Mesenchymal stem cell (in vitro differentiated cells and primary cell): Measurements from ENCODE around the gene ZCCHC7.
"Not testable (repeated sequence)": the region's sequence is repeated elsewhere in the genome, so short reads cannot be mapped to it uniquely, and the experiment has no call there.

ENCODE experiments used
- DNase-seq: peaks from one replicate; pipeline ENCODE4 v3.0.0-alpha.2; 2013
- H2AFZ ChIP-seq: one replicate; pipeline ENCODE4 v1.6.1; 2013; ENCODE audit warnings: low read depth, mild to moderate bottlenecking, control low read depth, inconsistent platforms, low read length, moderate library complexity
- H2AK5ac ChIP-seq: 2 replicates; pipeline ENCODE4 v1.6.1; 2013; ENCODE audit warnings: low read length, moderate library complexity, mild to moderate bottlenecking, inconsistent platforms; ENCODE audit not compliant: severe bottlenecking
- H2BK120ac ChIP-seq: one replicate; pipeline ENCODE4 v1.6.1; 2013; ENCODE audit warnings: low read depth, mild to moderate bottlenecking, inconsistent platforms, low read length, moderate library complexity
- H2BK12ac ChIP-seq, 2 experiments: one replicate each; pipeline ENCODE4 v1.6.1; 2013; ENCODE audit warnings: inconsistent platforms in 2 of 2, low read length in 2 of 2, mild to moderate bottlenecking in 2 of 2, moderate library complexity in 2 of 2, control low read depth in 1 of 2
- H2BK15ac ChIP-seq: one replicate; pipeline ENCODE4 v1.6.1; 2013; ENCODE audit warnings: mild to moderate bottlenecking, low read depth, inconsistent platforms; ENCODE audit not compliant: poor library complexity, severe bottlenecking
- H2BK5ac ChIP-seq: 2 replicates; pipeline ENCODE4 v1.6.1; 2013; ENCODE audit warnings: low read depth, mild to moderate bottlenecking, low read length, control low read depth, inconsistent platforms; ENCODE audit not compliant: poor library complexity, severe bottlenecking
- H3K14ac ChIP-seq, 2 experiments: one replicate each; pipeline ENCODE4 v1.6.1; 2013; ENCODE audit warnings: inconsistent platforms in 2 of 2, low read length in 2 of 2, control low read depth in 1 of 2, mild to moderate bottlenecking in 1 of 2, moderate library complexity in 1 of 2
- H3K18ac ChIP-seq, 2 experiments: one replicate each; pipeline ENCODE4 v1.6.1; 2013; ENCODE audit warnings: inconsistent platforms in 2 of 2, low read length in 2 of 2, control low read depth in 1 of 2, low read depth in 1 of 2, mild to moderate bottlenecking in 1 of 2
- H3K23ac ChIP-seq, 2 experiments: one replicate each; pipeline ENCODE4 v1.6.1; 2013; ENCODE audit warnings: inconsistent platforms in 2 of 2, low read length in 2 of 2, mild to moderate bottlenecking in 2 of 2, moderate library complexity in 2 of 2, control low read depth in 1 of 2
- H3K27ac ChIP-seq: 2 replicates; pipeline ENCODE4 v1.5.1; 2013; ENCODE audit warnings: mild to moderate bottlenecking, moderate library complexity, low read length, control low read depth, inconsistent platforms; ENCODE audit not compliant: poor library complexity, severe bottlenecking
- H3K27me3 ChIP-seq, 2 experiments: 2 replicates each; pipeline versions ENCODE4 v1.6.1 to v1.7.0; 2013; ENCODE audit warnings: low read length in 2 of 2, mild to moderate bottlenecking in 2 of 2, moderate library complexity in 2 of 2, control low read depth in 1 of 2, inconsistent platforms in 1 of 2; ENCODE audit not compliant: control insufficient read depth in 1 of 2, insufficient read depth in 1 of 2
- H3K36me3 ChIP-seq, 2 experiments: 2 replicates each; pipeline versions ENCODE4 v1.6.1 to v1.7.0; 2013; ENCODE audit warnings: low read length in 2 of 2, control low read depth in 1 of 2, inconsistent platforms in 1 of 2, low read depth in 1 of 2, mild to moderate bottlenecking in 1 of 2; ENCODE audit not compliant: insufficient read depth in 2 of 2, control insufficient read depth in 1 of 2
- H3K4ac ChIP-seq, 2 experiments: one replicate each; pipeline ENCODE4 v1.6.1; 2013; ENCODE audit warnings: inconsistent platforms in 2 of 2, low read length in 2 of 2, mild to moderate bottlenecking in 2 of 2, moderate library complexity in 2 of 2, control low read depth in 1 of 2, low read depth in 1 of 2
- H3K4me1 ChIP-seq: 2 replicates; pipeline ENCODE4 v1.6.1; 2013; ENCODE audit warnings: low read depth, low read length, control low read depth; ENCODE audit not compliant: control insufficient read depth, insufficient read depth
- H3K4me2 ChIP-seq: 2 replicates; pipeline ENCODE4 v1.6.1; 2013; ENCODE audit warnings: low read length, mild to moderate bottlenecking, inconsistent platforms; ENCODE audit not compliant: poor library complexity, severe bottlenecking
- H3K4me3 ChIP-seq, 2 experiments: 2 replicates each; pipeline versions ENCODE4 v1.5.1 to v1.7.0; 2013; ENCODE audit warnings: low read length in 2 of 2, mild to moderate bottlenecking in 2 of 2, control low read depth in 1 of 2, low read depth in 1 of 2; ENCODE audit not compliant: insufficient read depth in 1 of 2
- H3K79me1 ChIP-seq: replicated peaks from 2 replicates; pipeline ENCODE4 v1.6.1; 2013; ENCODE audit warnings: mild to moderate bottlenecking, control low read depth, low read length, inconsistent platforms; ENCODE audit not compliant: poor library complexity, severe bottlenecking
- H3K9ac ChIP-seq: 2 replicates; pipeline ENCODE4 v1.7.0; 2013; ENCODE audit warnings: mild to moderate bottlenecking, low read length, moderate library complexity
- H3K9me3 ChIP-seq: 2 replicates; pipeline ENCODE4 v1.7.0; 2013; ENCODE audit warnings: mild to moderate bottlenecking, low read length; ENCODE audit not compliant: control insufficient read depth
- H4K8ac ChIP-seq: one replicate; pipeline ENCODE4 v1.6.1; 2013; ENCODE audit warnings: inconsistent platforms, mild to moderate bottlenecking, low read length, moderate library complexity
- H4K91ac ChIP-seq: one replicate; pipeline ENCODE4 v1.6.1; 2013; ENCODE audit warnings: mild to moderate bottlenecking, low read length, inconsistent platforms
- WGBS: methylation state at CpG from one replicate; pipeline ENCODE4 v1.1.7; 2013; ENCODE audit warnings: mixed read lengths; 5-methylcytosine and 5-hydroxymethylcytosine counted together

ZCCHC7 gene

GRCh38 chr9:37302277-37302676, 181.9 kb downstream of the ZCCHC7 start:
- Histone ChIP-seq H2AK5ac (no peak overlapping the region), H2BK15ac (no peak overlapping the region), H3K23ac (no peak overlapping the region), H3K4me3 (no peak overlapping the region), H3K9ac (no peak overlapping the region), H3K36me3 (peaks cover 3 to 25% of the 10 kb centered on the region in 2 experiments), H3K27ac (no peak overlapping the region), H2BK5ac (no peak overlapping the region), H3K9me3 (no peaks in the 10 kb centered on the region), H2BK12ac (no peak overlapping the region), H4K8ac (no peak overlapping the region), H3K79me1 (peaks cover 16% of the 10 kb centered on the region), H3K4me1 (no peaks in the 10 kb centered on the region), H3K4me2 (no peak overlapping the region), H3K4ac (no peak overlapping the region), H3K18ac (no peak overlapping the region), H2AFZ (no peak overlapping the region), H3K14ac (no peak overlapping the region), H3K27me3 (no peaks in the 10 kb centered on the region), H2BK120ac (no peak overlapping the region), H4K91ac (no peak overlapping the region)
- WGBS: 97% methylated on average over 2 of the region's 3 CpGs
- DNase-seq: no peak

- not testable (repeated sequence) for H3K18ac ChIP-seq, H3K4me3 ChIP-seq, DNase-seq, H2BK5ac ChIP-seq, H2BK15ac ChIP-seq, H3K14ac ChIP-seq, H3K9me3 ChIP-seq, H3K4me2 ChIP-seq, H3K27me3 ChIP-seq, H3K23ac ChIP-seq, H4K91ac ChIP-seq, H2AK5ac ChIP-seq, H2BK12ac ChIP-seq, H4K8ac ChIP-seq, H3K4ac ChIP-seq, H3K27ac ChIP-seq, H3K9ac ChIP-seq, H3K4me1 ChIP-seq, H2BK120ac ChIP-seq, H2AFZ ChIP-seq
- H3K79me1 ChIP-seq: peaks cover 12% of the 10 kb centered on the region
- 98% methylated on average over 10 of the region's 11 CpGs for WGBS
- peaks cover 3 to 26% of the 10 kb centered on the region in 2 experiments for H3K36me3 ChIP-seq
Observed at GRCh38 chr9:37303272-37303671, 182.9 kb downstream of the ZCCHC7 start.

DNA sequence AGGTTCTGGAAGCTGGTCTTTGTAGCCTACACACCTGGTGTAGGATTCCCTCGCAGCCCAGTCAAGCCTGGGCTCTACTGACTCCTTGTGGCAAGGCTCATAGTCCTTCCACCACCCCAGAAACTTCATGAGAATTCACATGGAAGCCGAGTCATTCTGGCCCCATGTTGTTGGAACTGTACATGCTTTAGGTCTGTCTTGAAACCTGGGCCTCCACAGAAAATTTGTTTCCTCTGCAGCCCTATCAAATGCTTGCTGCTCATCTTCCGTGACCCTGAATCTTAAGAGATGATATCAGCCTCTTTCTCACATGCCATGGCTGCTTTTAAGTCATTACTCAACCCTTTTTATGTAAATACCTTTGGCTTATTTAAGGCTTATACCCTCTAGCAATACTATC, 188.8 kb downstream of the ZCCHC7 start:
- DNase-seq: no peak
- no peak overlapping the region for H3K4ac ChIP-seq
- H3K23ac ChIP-seq: no peak overlapping the region
- no peak overlapping the region for H3K27ac ChIP-seq
- H4K8ac ChIP-seq: no peak overlapping the region
- H3K4me1 ChIP-seq: peaks cover 2% of the 10 kb centered on the region
- peaks cover 2% of the 10 kb centered on the region for H3K79me1 ChIP-seq
- no peak overlapping the region for H3K9ac ChIP-seq
- H3K4me2 ChIP-seq: no peak overlapping the region
- H2BK5ac ChIP-seq: no peak overlapping the region
- peaks cover 3 to 40% of the 10 kb centered on the region in 2 experiments for H3K36me3 ChIP-seq
- no peak overlapping the region for H3K18ac ChIP-seq
- H3K27me3 ChIP-seq: no peaks in the 10 kb centered on the region
- no peak overlapping the region for H3K14ac ChIP-seq
- no peak overlapping the region for H2AFZ ChIP-seq
- no peaks in the 10 kb centered on the region for H3K9me3 ChIP-seq
- no peak overlapping the region for H2BK12ac ChIP-seq
- H2AK5ac ChIP-seq: no peak overlapping the region
- no peak overlapping the region for H3K4me3 ChIP-seq
- H2BK120ac ChIP-seq: no peak overlapping the region
- H4K91ac ChIP-seq: no peak overlapping the region
- no peak overlapping the region for H2BK15ac ChIP-seq
- 98% methylated on average over 3 of the region's 3 CpGs for WGBS

DNA sequence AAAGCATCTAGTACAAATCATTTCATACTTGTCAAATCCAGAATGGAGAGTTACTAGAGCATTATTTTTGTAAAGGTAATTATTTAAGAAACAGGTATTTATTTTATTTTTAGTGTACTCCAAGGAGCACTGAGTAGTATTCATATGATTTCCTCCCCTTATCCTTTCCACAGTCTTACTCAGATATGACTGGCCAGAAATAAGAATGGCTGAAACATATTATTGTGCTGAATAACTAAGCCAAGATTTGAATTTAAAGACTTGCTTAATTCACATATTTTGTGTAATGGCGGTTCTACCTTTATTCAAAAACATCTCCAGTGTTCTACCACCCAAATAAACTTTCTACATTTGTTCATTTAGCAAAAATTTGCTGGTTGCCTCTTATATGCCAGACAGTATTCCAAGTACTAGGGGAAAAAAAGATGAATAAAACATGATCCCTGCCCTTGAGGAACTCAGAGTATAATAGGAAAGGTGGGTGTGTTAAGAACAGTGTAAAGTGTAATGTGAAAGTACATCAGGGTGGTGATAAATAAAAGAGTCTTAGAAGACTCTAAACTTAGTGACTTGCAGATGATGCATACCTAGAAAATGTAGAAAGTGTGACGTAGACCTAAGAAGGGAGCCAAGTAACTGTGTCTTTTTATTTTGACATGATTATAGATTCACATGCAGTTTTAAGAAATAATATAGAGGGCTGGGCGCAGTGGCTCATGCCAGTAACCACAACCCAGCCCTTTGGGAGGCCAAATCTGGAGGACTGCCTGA, 191.7 kb downstream of the ZCCHC7 start:
- Histone ChIP-seq H4K91ac (no peak overlapping the region), H4K8ac (no peak overlapping the region), H3K4me3 (no peak overlapping the region), H2BK120ac (no peak overlapping the region), H3K9ac (peak overlapping the region; percentile 67), H3K27ac (no peak overlapping the region), H3K23ac (no peak overlapping the region), H3K36me3 (peaks cover 0 to 20% of the 10 kb centered on the region in 2 experiments), H2BK12ac (no peak overlapping the region), H3K9me3 (no peaks in the 10 kb centered on the region), H3K4me2 (no peak overlapping the region), H2BK5ac (no peak overlapping the region), H2BK15ac (no peak overlapping the region), H3K4me1 (peaks cover 2% of the 10 kb centered on the region), H2AFZ (no peak overlapping the region), H2AK5ac (no peak overlapping the region), H3K79me1 (peaks cover 2% of the 10 kb centered on the region), H3K27me3 (no peaks in the 10 kb centered on the region), H3K18ac (no peak overlapping the region), H3K4ac (no peak overlapping the region), H3K14ac (no peak overlapping the region)
- 94% methylated on average over 3 of the region's 3 CpGs for WGBS
- no peak for DNase-seq
